GM10847 (cell line): ENCODE results near the gene CYB5A.

ENCODE experiments used
- POLR2A ChIP-seq: IDR thresholded peaks from 2 replicates; pipeline ENCODE4 v1.6.1; 2011; ENCODE audit not compliant: insufficient read length; ENCODE audit errors: extremely low read depth

The CYB5A gene

GRCh38 chr18:74284191-74284979 lies 7.4 kb downstream of the CYB5A start:
- no peak for TF ChIP-seq POLR2A

- no peak for TF ChIP-seq POLR2A
These were observed 8.1 kb downstream of the CYB5A start for GRCh38 chr18:74283646-74284045.

GRCh38 chr18:74282755-74283554 lies 8.8 kb downstream of the CYB5A start:
- no peak for TF ChIP-seq POLR2A

- TF ChIP-seq POLR2A = no peak
These were observed 9.6 kb downstream of the CYB5A start for GRCh38 chr18:74281980-74282754.

- TF ChIP-seq POLR2A = no peak
These were observed 10.5 kb downstream of the CYB5A start for GRCh38 chr18:74281011-74281979.

GRCh38 chr18:74278983-74279382 lies 12.8 kb downstream of the CYB5A start:
- no peak for TF ChIP-seq POLR2A

GRCh38 chr18:74278058-74278457 lies 13.7 kb downstream of the CYB5A start:
- no peak for TF ChIP-seq POLR2A

- TF ChIP-seq POLR2A = no peak
These were observed 14.5 kb downstream of the CYB5A start for GRCh38 chr18:74277296-74277695.

- TF ChIP-seq POLR2A = no peak
These were observed 15.2 kb downstream of the CYB5A start for GRCh38 chr18:74276609-74277008.

GRCh38 chr18:74275736-74276135 lies 16.0 kb downstream of the CYB5A start:
- no peak for TF ChIP-seq POLR2A

- TF ChIP-seq POLR2A = no peak
These were observed 17.1 kb downstream of the CYB5A start for GRCh38 chr18:74274700-74275099.

GRCh38 chr18:74273394-74273793 lies 18.4 kb downstream of the CYB5A start:
- TF ChIP-seq POLR2A = no peak

GRCh38 chr18:74271635-74272034 lies 20.1 kb downstream of the CYB5A start:
- no peak for TF ChIP-seq POLR2A

GRCh38 chr18:74268933-74269620 lies 22.7 kb downstream of the CYB5A start:
- no peak for TF ChIP-seq POLR2A
